A549 (cell line): Measurements from ENCODE around the gene CIART. TPM values are rescaled to one million over a fixed set of nuclear protein-coding genes. Genes with fewer than 3 reads are reported as not detected.

Source experiments
- ATAC-seq, 2 experiments: fragments of 200-7000 bp in 1 of 2; fragments of >200 bp in 1 of 2; cut with Nextera tagmentation in 1 of 2; cut with Tn5 transposase in 1 of 2; 3 replicates each; pipeline versions ENCODE4 v1.8.0 to v1.9.1; 2018 to 2020; ENCODE audit warnings: mild to moderate bottlenecking in 1 of 2, moderate library complexity in 1 of 2
- CTCF ChIA-PET: fragments of 300-600 bp; sonication (Branson Sonifier 250); formaldehyde crosslinking; extraction: SDS; loops from one replicate; lab custom pipeline; 2021; ENCODE audit warnings: antibody characterized with exemption, inconsistent platforms; lab: Yijun Ruan, JAX
- POLR2A ChIA-PET: fragments of 350-600 bp; formaldehyde crosslinking; extraction: SDS; loops from one replicate; lab custom pipeline; 2021; ENCODE audit warnings: antibody characterized with exemption, inconsistent platforms; lab: Yijun Ruan, JAX
- DNase-seq, 2 experiments: peaks; one replicate each; pipeline versions ENCODE4 v3.0.0 to v3.0.0-alpha.2; 2011 to 2016; ENCODE audit warnings: low read depth in 1 of 2, low spot score in 1 of 2
- FAIRE-seq: peaks from 2 replicates; lab custom pipeline; 2011; peaks lifted over from hg19 to GRCh38; lab: Jason Lieb, UNC
- H3K27ac ChIP-seq, 2 experiments: fragments of >200 bp; sonication (Bioruptor Twin); formaldehyde crosslinking; 3 replicates each; pipeline ENCODE4 v1.5.1; 2016 to 2017
- H3K4me1 ChIP-seq: fragments of >200 bp; sonication (Bioruptor Twin); formaldehyde crosslinking; 3 replicates; pipeline ENCODE4 v1.6.1; 2016
- H3K4me2 ChIP-seq: fragments of >200 bp; sonication (Bioruptor Twin); formaldehyde crosslinking; 3 replicates; pipeline ENCODE4 v1.6.1; 2016
- H3K4me3 ChIP-seq: fragments of >200 bp; sonication (Bioruptor Twin); formaldehyde crosslinking; 3 replicates; pipeline ENCODE4 v1.5.1; 2016
- H3K9me3 ChIP-seq: fragments of >200 bp; sonication (Bioruptor Twin); formaldehyde crosslinking; 3 replicates; pipeline ENCODE4 v1.6.1; 2016
- CBX2 ChIP-seq: fragments of 200-600 bp; sonication (generic); IDR thresholded peaks from 2 replicates; pipeline ENCODE4 v1.6.1; 2016; ENCODE audit warnings: low read depth, mild to moderate bottlenecking, borderline replicate concordance
- ESRRA ChIP-seq: fragments of 150-350 bp; IDR thresholded peaks from 2 replicates; pipeline ENCODE4 v1.6.1; 2014; ENCODE audit warnings: mild to moderate bottlenecking, low read length, borderline replicate concordance
- FOSL2 ChIP-seq, 2 experiments: fragments of 450-650 bp in 1 of 2; fragments of >200 bp in 1 of 2; sonication (Bioruptor Twin) in 1 of 2; formaldehyde crosslinking; IDR thresholded peaks; 2 replicates each; pipeline versions ENCODE4 v1.5.0 to v1.6.1; 2016 to 2020; ENCODE audit warnings: mild to moderate bottlenecking in 1 of 2, moderate library complexity in 1 of 2
- HEYL ChIP-seq: fragments of 250-450 bp; sonication (Bioruptor Pico); IDR thresholded peaks from 2 replicates; pipeline ENCODE4 v1.8.0; 2021; ENCODE audit warnings: mild to moderate bottlenecking, moderate library complexity
- JUNB ChIP-seq: fragments of >200 bp; sonication (Bioruptor Twin); formaldehyde crosslinking; IDR thresholded peaks from 2 replicates; pipeline ENCODE4 v1.6.1; 2016
- KDM1A ChIP-seq: fragments of 200-600 bp; sonication (generic); IDR thresholded peaks from 2 replicates; pipeline ENCODE4 v1.6.1; 2016; ENCODE audit warnings: low read depth, mild to moderate bottlenecking
- MAFK ChIP-seq: fragments of 450-650 bp; IDR thresholded peaks from 2 replicates; pipeline ENCODE4 v1.6.1; 2014; ENCODE audit not compliant: partially characterized antibody
- NPAS2 ChIP-seq: fragments of 250-450 bp; sonication (Bioruptor Pico); IDR thresholded peaks from 2 replicates; pipeline ENCODE4 v1.8.0; 2022; ENCODE audit warnings: mild to moderate bottlenecking, moderate library complexity, borderline replicate concordance
- RAD21 ChIP-seq, 2 experiments: fragments of >200 bp in 1 of 2; sonication (Bioruptor Twin) in 1 of 2; formaldehyde crosslinking in 1 of 2; IDR thresholded peaks in 1 of 2; conservative IDR thresholded peaks in 1 of 2; 2 replicates in 1 of 2; 3 replicates in 1 of 2; pipeline ENCODE4 v1.6.1; 2012 to 2018; ENCODE audit warnings: inconsistent platforms in 1 of 2
- RCOR1 ChIP-seq: fragments of 150-350 bp; IDR thresholded peaks from 2 replicates; pipeline ENCODE4 v1.6.1; 2014; ENCODE audit warnings: antibody characterized with exemption, low read length, low read depth
- RFX5 ChIP-seq: fragments of 450-650 bp; IDR thresholded peaks from 2 replicates; pipeline ENCODE4 v1.7.1; 2014; ENCODE audit warnings: antibody characterized with exemption, mild to moderate bottlenecking, moderate library complexity
- RNF2 ChIP-seq: fragments of 200-600 bp; sonication (generic); IDR thresholded peaks from 2 replicates; pipeline ENCODE4 v1.6.1; 2016; ENCODE audit warnings: low read depth, mild to moderate bottlenecking, antibody characterized with exemption, moderate library complexity, borderline replicate concordance
- ZFP36 ChIP-seq: fragments of 450-650 bp; IDR thresholded peaks from 2 replicates; pipeline ENCODE4 v1.6.1; 2014; ENCODE audit warnings: borderline replicate concordance; ENCODE audit not compliant: partially characterized antibody
- ZSCAN20 ChIP-seq: fragments of 250-450 bp; sonication (Bioruptor Pico); IDR thresholded peaks from 2 replicates; pipeline ENCODE4 v1.8.0; 2022; ENCODE audit warnings: mild to moderate bottlenecking, moderate library complexity
- WGBS: methylation state at CpG from one replicate; pipeline ENCODE4 v1.1.6; 2017; ENCODE audit errors: missing lambda C conversion rate; 5-methylcytosine and 5-hydroxymethylcytosine counted together
- polyA plus RNA-seq, 4 experiments: library from polyadenylated mRNA; depleted of rRNA in 3 of 4; stranded (reverse); fragments of >200 nt; fragmentation: RNase III in 1 of 4; extraction: RNeasy Plus Mini Kit Qiagen cat#74134 plus additional on column Dnase treatment in 1 of 4; gene quantifications; 2 replicates in 3 of 4; 3 replicates in 1 of 4; pipeline ENCODE4 v1.2.3, GENCODE V29; 2011 to 2017
- TF ChIP-seq, protein P1 (sequence below): IDR thresholded peaks from 2 replicates; pipeline ENCODE4 v1.6.1; 2012
- TF ChIP-seq, protein P2 (sequence below): fragments of >200 bp; sonication (Bioruptor Twin); formaldehyde crosslinking; IDR thresholded peaks from 2 replicates; pipeline ENCODE4 v1.6.1; 2016

CIART gene
- polyA plus RNA-seq, 2 of the 4 experiments (the other 2 are of a cell fraction) = 0.48 to 1.3 TPM

DNA sequence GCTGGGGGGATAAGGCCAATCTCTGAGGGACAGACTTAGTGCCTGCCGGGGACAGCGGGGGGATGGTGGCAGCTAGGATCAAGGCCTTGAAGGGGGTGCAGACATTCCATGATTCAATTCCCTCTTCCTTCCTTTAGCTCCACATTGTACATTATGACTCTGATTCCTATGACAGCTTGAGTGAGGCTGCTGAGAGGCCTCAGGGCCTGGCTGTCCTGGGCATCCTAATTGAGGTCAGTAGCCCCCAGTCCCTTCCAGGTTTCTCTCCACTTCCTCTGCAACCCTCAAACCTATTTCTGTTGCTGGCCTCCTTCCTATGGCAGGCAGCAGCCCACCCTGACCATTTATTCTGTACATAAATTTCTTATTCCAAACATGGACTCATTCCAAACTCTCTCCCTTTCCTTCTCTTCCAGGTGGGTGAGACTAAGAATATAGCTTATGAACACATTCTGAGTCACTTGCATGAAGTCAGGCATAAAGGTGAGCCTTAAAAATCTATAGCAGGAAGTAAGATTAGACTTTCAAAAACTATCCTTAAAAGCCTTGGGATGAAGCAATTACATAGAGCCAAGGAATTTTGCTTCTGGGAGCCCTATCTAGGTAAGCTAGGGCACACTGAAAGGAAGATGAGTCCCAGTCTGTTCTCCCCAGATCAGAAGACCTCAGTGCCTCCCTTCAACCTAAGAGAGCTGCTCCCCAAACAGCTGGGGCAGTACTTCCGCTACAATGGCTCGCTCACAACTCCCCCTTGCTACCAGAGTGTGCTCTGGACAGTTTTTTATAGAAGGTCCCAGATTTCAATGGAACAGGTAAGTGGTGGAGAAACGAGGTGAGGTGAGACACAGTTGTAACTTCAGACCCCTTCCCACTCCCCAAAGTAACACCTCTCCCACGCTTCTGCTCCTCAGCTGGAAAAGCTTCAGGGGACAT is 19.7 kb upstream of the CIART start:
- ChIA-PET POLR2A (interaction anchor here (0.8 kb wide), 1 partner anchor 10 kb away, joined by 3 read pairs; the partner anchor contains the start of gene C1orf54), CTCF (interaction anchor here (0.5 to 4.7 kb wide), 7 partner anchors 7 to 76 kb away, joined by 3 to 25 read pairs (median 4); partner anchors contain the start of gene C1orf54)
- ATAC-seq (peak in 1 of 2 experiments; percentile 12; a peak in 2 of 6 replicates), DNase-seq (no peak), FAIRE-seq (no peak)
- Histone ChIP-seq H3K4me2 (no peak overlapping the region), H3K4me1 (peaks cover 5% of the 10 kb centered on the region; the same call in 2 of the 3 replicates), H3K4me3 (no peak overlapping the region), H3K9me3 (no peaks in the 10 kb centered on the region), H3K27ac (no peak overlapping the region)
- TF ChIP-seq JUNB = no peak
- no peak for TF ChIP-seq FOSL2 (IDR thresholded peaks at IDR 0.05)
- TF ChIP-seq FOSL2 (CRISPR knock-in tag; IDR thresholded peaks at IDR 0.05) = no peak
- no peak for TF ChIP-seq RNF2
- TF ChIP-seq, protein P1, sequence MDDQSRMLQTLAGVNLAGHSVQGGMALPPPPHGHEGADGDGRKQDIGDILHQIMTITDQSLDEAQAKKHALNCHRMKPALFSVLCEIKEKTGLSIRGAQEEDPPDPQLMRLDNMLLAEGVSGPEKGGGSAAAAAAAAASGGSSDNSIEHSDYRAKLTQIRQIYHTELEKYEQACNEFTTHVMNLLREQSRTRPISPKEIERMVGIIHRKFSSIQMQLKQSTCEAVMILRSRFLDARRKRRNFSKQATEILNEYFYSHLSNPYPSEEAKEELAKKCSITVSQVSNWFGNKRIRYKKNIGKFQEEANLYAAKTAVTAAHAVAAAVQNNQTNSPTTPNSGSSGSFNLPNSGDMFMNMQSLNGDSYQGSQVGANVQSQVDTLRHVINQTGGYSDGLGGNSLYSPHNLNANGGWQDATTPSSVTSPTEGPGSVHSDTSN = no peak
- WGBS = 66% methylated on average over 6 of the region's 6 CpGs

DNA sequence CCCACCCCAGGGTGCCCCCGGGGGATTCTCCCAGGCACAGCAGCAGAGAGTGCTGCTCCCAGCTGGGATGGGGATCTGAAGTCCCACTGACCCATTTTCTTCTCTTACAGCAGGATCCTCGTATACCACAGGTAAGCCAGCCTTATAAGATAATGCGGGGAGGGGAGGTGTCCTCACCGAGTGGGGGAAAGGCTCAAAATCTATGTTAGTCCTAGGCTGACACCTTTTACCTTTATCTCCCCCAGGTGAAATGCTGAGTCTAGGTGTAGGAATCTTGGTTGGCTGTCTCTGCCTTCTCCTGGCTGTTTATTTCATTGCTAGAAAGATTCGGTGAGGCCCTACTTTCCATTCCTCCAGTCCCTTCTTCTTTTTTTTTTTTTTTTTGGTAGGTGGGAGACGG is 18.8 kb upstream of the CIART start:
- Histone ChIP-seq H3K9me3 (no peaks in the 10 kb centered on the region), H3K4me2 (no peak overlapping the region), H3K4me3 (no peak overlapping the region), H3K4me1 (peaks cover 7% of the 10 kb centered on the region; the same call in 2 of the 3 replicates), H3K27ac (no peak overlapping the region)
- DNase-seq (no peak), FAIRE-seq (no peak), ATAC-seq (no peak)
- CTCF ChIA-PET = interaction anchor here (0.6 to 4.7 kb wide), 4 partner anchors 8 to 21 kb away, joined by 3 to 25 read pairs (median 10); no protein-coding TSS in a partner anchor
- POLR2A ChIA-PET = no interaction called here
- TF ChIP-seq RCOR1 = no peak
- TF ChIP-seq NPAS2 (CRISPR knock-in tag) = no peak
- no peak for TF ChIP-seq RFX5
- TF ChIP-seq RAD21 (conservative IDR thresholded peaks at IDR 0.05 in 1 of 2, IDR thresholded peaks at IDR 0.05 in 1 of 2) = no peak
- TF ChIP-seq FOSL2 (IDR thresholded peaks at IDR 0.05) = no peak
- no peak for TF ChIP-seq FOSL2 (CRISPR knock-in tag; IDR thresholded peaks at IDR 0.05)
- no peak for TF ChIP-seq ZSCAN20 (CRISPR knock-in tag)
- TF ChIP-seq, protein P2, sequence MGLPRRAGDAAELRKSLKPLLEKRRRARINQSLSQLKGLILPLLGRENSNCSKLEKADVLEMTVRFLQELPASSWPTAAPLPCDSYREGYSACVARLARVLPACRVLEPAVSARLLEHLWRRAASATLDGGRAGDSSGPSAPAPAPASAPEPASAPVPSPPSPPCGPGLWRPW = no peak
- no peak for TF ChIP-seq MAFK
- TF ChIP-seq CBX2 = no peak
- no peak for TF ChIP-seq KDM1A
- 77% methylated on average over 6 of the region's 6 CpGs for WGBS

DNA sequence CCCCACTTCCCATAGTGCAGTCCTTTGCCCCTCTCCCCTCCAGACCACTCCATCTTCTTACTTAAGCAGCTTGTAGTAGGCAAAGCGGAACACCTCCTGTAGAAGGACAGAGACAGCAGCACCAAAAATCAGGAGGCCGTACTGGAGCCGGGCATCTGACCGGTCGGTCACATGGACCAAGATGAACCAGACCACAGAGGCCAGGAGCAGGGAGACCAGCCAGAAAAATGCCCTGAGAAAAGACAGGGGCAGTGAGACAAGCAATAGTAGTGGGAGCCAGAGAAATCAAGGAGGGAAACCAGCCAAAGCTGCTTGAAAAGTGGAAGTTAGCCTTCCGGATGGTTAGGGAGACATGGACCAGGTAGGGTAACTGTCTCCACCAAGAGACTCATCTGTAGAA is 14.5 kb upstream of the CIART start:
- CTCF ChIA-PET = interaction anchor here (0.6 to 6.2 kb wide), 2 partner anchors 12 to 47 kb away, joined by 3 to 48 read pairs; no protein-coding TSS in a partner anchor
- peak overlapping the region; percentile 91 for H3K4me3 ChIP-seq
- ATAC-seq (no peak), FAIRE-seq (no peak), DNase-seq (no peak)
- peak overlapping the region; percentile 98 for H3K4me2 ChIP-seq
- TF ChIP-seq ESRRA (no peak), ZFP36 (no peak), HEYL (CRISPR knock-in tag) (no peak), KDM1A (no peak)
- H3K27ac ChIP-seq = peak overlapping the region; percentile 94
- peaks cover 11% of the 10 kb centered on the region for H3K4me1 ChIP-seq
- no peaks in the 10 kb centered on the region for H3K9me3 ChIP-seq
- 44% methylated on average over 6 of the region's 6 CpGs for WGBS
- POLR2A ChIA-PET = no interaction called here
